ENCODE results near the gene HLX. TPM values are rescaled to one million over a fixed set of nuclear protein-coding genes. Genes with fewer than 3 reads are reported as not detected.

Gene HLX
- total RNA-seq, 1 donor = 4.1 TPM

GRCh38 chr1:220890602-220891001 lies 11.4 kb downstream of the HLX start:
- TF ChIP-seq, protein P1, sequence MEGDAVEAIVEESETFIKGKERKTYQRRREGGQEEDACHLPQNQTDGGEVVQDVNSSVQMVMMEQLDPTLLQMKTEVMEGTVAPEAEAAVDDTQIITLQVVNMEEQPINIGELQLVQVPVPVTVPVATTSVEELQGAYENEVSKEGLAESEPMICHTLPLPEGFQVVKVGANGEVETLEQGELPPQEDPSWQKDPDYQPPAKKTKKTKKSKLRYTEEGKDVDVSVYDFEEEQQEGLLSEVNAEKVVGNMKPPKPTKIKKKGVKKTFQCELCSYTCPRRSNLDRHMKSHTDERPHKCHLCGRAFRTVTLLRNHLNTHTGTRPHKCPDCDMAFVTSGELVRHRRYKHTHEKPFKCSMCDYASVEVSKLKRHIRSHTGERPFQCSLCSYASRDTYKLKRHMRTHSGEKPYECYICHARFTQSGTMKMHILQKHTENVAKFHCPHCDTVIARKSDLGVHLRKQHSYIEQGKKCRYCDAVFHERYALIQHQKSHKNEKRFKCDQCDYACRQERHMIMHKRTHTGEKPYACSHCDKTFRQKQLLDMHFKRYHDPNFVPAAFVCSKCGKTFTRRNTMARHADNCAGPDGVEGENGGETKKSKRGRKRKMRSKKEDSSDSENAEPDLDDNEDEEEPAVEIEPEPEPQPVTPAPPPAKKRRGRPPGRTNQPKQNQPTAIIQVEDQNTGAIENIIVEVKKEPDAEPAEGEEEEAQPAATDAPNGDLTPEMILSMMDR (IDR thresholded peaks at IDR 0.05; ENCODE audit: insufficient read depth, low read length) = no peak
- H3K4me3 ChIP-seq (ENCODE audit: low read depth, low read length) = no peak overlapping the region
- no peak for DNase-seq (ENCODE audit: low read depth)

DNA sequence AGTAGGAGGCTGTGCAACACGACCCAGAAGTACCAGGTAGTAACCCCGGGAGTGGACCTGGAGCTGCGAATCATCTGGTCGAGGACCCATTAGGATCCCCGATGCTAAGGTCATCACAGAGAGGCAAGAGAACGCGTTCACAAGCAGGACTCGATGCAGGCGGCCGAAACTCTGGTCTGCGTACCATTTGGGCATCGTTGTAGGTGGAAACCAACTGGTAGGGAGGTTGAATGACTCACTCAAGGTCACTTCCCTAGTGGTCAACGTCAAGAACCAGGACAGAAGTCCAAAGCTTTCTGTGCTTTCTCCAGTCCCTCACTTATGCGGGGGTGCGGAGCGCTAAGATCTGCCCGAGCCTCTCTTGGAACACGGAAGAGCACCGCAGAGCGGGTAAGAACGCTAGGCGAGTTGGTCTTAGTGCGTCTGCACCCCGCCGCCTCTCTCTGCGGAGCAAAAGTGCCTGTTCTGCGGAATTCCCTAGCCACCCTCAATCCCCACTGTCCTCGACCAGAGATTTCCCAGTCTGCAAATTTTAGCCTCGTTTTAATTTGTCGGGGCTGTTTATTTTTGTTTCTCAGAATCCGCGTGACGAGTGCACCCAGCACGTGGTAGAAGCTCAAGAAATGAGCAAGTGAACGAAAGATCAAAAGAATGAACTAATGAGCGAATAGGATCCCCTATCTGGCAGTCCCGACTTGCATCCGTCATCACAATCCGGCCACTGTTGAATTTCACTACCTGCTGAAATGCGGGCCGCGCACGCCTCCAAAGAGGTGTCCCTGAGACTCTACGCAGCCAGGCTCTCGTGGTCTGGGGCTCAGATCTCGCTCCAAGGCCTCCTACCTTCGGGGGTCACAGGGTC lies 12.2 kb downstream of the HLX start:
- TF ChIP-seq, protein P1 (IDR thresholded peaks at IDR 0.05; ENCODE audit: insufficient read depth, low read length) = no peak
- no peak for DNase-seq (ENCODE audit: low read depth)
- H3K4me3 ChIP-seq (ENCODE audit: low read depth, low read length) = no peak overlapping the region

DNA sequence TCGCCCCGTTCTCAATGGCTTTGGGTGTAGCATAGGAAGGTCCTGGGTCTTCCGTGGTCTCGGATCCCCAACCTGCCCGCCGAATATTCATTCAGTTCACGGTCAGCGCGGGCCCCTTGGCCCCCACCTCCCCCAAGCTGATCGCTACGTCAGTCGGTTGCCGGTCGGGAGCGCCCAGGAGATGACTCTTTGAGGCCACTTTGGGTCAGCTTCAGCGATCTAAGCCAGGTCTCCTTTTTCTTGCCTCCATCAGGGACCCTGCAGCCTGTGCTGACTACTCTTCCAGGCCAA lies 12.8 kb downstream of the HLX start:
- no peak overlapping the region for H3K4me3 ChIP-seq (ENCODE audit: low read depth, low read length)
- TF ChIP-seq, protein P1 (IDR thresholded peaks at IDR 0.05; ENCODE audit: insufficient read depth, low read length) = no peak
- no peak for DNase-seq (ENCODE audit: low read depth)

GRCh38 chr1:220892997-220893700 lies 13.9 kb downstream of the HLX start:
- TF ChIP-seq, protein P1 (IDR thresholded peaks at IDR 0.05; ENCODE audit: insufficient read depth, low read length) = no peak
- DNase-seq (ENCODE audit: low read depth) = no peak
- H3K4me3 ChIP-seq (ENCODE audit: low read depth, low read length) = no peak overlapping the region

GRCh38 chr1:220893701-220894024 lies 14.4 kb downstream of the HLX start:
- H3K4me3 ChIP-seq (ENCODE audit: low read depth, low read length) = no peak overlapping the region
- TF ChIP-seq, protein P1 (IDR thresholded peaks at IDR 0.05; ENCODE audit: insufficient read depth, low read length) = no peak
- no peak for DNase-seq (ENCODE audit: low read depth)

DNA sequence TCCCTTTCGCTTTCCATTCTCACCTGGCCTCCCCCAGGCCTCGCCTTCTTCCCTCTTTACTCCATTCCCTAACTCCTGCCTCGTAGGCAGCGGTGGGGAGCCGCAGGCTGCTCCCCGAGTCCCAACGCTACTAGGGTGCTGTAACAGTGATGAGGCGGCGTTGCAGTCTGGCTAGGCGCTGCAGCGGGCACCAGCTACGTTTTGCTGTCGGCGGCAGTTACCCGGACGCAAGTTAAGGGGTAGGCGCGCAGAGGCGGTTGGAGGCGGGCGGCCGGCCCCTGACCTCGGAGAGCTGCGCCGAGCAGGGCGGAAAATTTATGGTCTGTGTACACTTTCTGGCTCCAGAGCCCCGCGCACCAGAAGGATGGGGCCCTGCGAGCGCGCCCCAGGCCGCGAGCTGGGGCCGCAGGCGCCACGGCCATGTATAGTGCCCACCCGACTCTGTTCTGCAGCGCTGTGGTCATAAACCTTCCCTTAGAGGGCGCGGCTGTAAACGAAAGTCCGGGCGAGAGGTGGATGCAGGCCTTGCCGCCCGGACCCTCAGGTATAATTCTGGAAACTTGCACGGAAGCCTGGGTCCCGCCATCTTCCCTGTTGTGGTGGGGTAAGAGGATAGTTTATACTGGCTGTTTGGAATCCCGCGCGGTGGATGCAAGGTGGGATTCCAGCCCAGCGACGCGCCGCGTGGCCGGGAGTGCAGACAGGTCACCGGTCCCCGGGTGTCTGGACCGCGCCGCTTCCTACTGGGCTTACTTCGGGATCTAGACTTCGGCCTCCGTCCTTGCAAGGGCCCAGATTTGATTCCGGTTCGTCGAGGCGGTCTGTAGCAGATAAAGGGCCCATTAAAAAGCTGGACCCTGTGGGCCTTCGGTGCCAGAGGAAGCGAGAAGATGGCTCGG lies 15.0 kb downstream of the HLX start:
- no peak for DNase-seq (ENCODE audit: low read depth)
- H3K4me3 ChIP-seq (ENCODE audit: low read depth, low read length) = no peak overlapping the region
- TF ChIP-seq, protein P1 (IDR thresholded peaks at IDR 0.05; ENCODE audit: insufficient read depth, low read length) = no peak

All from fibroblast of the aortic adventitia (primary cell).